GM18526 (cell line): ENCODE data around the gene CAPZB.

Experiments
- POLR2A ChIP-seq: IDR thresholded peaks from 3 replicates; pipeline ENCODE4 v1.6.1; 2011; ENCODE audit not compliant: insufficient read length; ENCODE audit errors: extremely low read depth

The CAPZB gene

GRCh38 chr1:19327301-19327700, 158.0 kb downstream of the CAPZB start:
- TF ChIP-seq POLR2A: no peak

GRCh38 chr1:19326748-19327065, 158.6 kb downstream of the CAPZB start:
- TF ChIP-seq POLR2A: no peak

GRCh38 chr1:19325958-19326747, 159.2 kb downstream of the CAPZB start:
- no peak for TF ChIP-seq POLR2A

GRCh38 chr1:19325368-19325957, 159.9 kb downstream of the CAPZB start:
- TF ChIP-seq POLR2A: no peak

- TF ChIP-seq POLR2A: no peak
These were observed 160.7 kb downstream of the CAPZB start for GRCh38 chr1:19324665-19324990.

GRCh38 chr1:19323987-19324664, 161.2 kb downstream of the CAPZB start:
- no peak for TF ChIP-seq POLR2A

- TF ChIP-seq POLR2A: no peak
These were observed 162.9 kb downstream of the CAPZB start for GRCh38 chr1:19322481-19322880.

- TF ChIP-seq POLR2A: no peak
These were observed 164.3 kb downstream of the CAPZB start for GRCh38 chr1:19321071-19321470.

- TF ChIP-seq POLR2A: no peak
These were observed 166.1 kb downstream of the CAPZB start for GRCh38 chr1:19319196-19319595.

GRCh38 chr1:19317126-19317910, 168.0 kb downstream of the CAPZB start:
- TF ChIP-seq POLR2A: no peak

GRCh38 chr1:19315378-19316198, 169.8 kb downstream of the CAPZB start:
- no peak for TF ChIP-seq POLR2A

- TF ChIP-seq POLR2A: no peak
These were observed 171.1 kb downstream of the CAPZB start for GRCh38 chr1:19313961-19314882.

- no peak for TF ChIP-seq POLR2A
These were observed 171.7 kb downstream of the CAPZB start for GRCh38 chr1:19313636-19313959.
